Fibroblast of skin of left quadriceps (primary cell): ENCODE results near the gene SIGLEC11.
"Not testable (repeated sequence)": the region's sequence is repeated elsewhere in the genome, so short reads cannot be mapped to it uniquely, and the experiment has no call there.

Experiments
- DNase-seq, 2 experiments: peaks; one replicate each; pipeline ENCODE4 v3.0.0-alpha.2; 2013; ENCODE audit warnings: low read depth in 2 of 2

Gene SIGLEC11

GRCh38 chr19:49960980-49961379, at the start of gene SIGLEC11:
Gene SIGLEC11 (minus strand): TSS chr19:49961172. CDS start chr19:49961081, 91 bp downstream.
- DNase-seq = not testable (repeated sequence)

GRCh38 chr19:50008532-50008931, 47.6 kb upstream of the SIGLEC11 start:
- no peak for DNase-seq

- no peak for DNase-seq
These were observed 47.0 kb upstream of the SIGLEC11 start for GRCh38 chr19:50007947-50008346.

GRCh38 chr19:50007170-50007569, 46.2 kb upstream of the SIGLEC11 start:
- no peak for DNase-seq

- no peak for DNase-seq
These were observed 44.5 kb upstream of the SIGLEC11 start for GRCh38 chr19:50005428-50005827.

DNA sequence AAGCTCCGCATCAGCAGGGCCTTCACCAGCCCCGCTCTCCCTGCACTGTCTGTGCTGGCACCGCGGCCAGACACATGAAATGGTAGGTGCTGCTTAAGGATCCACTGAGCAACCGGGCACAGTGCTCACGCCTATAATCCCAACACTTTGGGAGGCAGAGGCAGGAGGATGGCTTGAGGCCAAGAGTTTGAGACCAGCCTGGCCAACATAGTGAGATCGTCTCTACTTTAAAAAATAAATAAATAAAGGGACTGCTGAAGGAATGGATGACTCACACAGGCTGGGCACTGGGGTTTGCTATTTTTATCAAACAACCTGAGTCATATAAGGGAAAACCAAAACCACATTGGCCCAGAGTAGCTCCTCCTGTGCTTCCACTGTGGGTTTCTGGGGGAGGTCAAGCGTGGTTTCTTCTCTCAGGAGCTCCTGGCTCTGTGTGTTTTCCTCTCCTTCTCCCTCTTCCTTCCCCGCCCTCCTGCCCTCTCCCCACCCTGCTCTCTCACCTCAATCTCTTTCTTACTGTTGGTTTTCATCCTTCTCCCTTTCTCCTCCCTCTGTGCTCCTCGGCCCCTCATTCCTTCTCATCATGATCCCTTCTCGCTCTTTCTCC, 42.9 kb upstream of the SIGLEC11 start:
- DNase-seq = peak; percentile 88 to 89

GRCh38 chr19:50003254-50003788, 42.3 kb upstream of the SIGLEC11 start:
- no peak for DNase-seq

DNA sequence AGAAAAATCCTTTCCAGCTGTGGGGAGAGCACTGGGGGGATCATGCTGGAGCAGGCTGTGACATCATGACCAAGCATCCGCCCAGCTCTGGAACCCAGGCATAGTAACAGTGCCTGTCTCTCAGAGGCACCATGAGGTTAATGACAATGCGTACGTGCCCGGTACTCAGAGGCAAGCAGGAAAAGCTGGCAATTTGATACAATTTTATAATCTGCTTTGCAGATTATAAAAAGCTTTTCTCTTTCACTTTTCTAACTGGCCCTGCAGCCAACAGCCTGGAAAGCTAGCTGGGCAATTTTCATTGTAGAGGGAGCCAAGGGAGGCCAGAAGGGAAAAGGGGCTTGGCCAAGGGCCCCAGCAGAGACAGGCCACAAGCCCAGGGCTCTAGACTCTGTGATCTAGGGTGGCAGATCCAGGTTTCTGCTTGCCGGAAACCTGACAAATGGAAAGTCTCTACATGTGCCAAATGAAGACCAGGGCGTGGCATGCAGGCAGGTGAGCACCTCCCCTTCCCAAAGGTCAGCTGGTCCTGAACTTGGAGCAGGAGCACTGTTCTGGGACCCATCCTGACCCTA, 41.5 kb upstream of the SIGLEC11 start:
- DNase-seq = no peak

DNA sequence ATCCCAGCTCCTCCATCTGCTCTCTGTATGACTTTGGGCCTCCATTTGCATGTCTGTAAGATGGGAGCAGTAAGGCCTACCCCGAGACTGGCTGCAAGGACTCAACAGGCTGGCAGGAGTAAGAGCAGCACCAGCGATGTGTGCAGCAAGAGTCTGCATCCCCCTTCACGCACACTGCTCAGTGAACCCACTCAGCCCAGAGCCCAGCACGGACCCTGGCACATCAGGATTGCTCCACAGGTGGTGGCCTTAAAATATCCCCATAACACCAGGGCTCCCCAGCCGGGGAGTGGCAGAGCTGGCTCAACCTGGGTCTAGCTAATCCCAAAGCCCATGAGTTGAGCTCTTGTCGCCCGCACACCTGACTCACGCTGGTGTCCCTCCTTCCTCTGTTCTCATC, 40.8 kb upstream of the SIGLEC11 start:
- DNase-seq = no peak

- DNase-seq = no peak
These were observed 40.0 kb upstream of the SIGLEC11 start for GRCh38 chr19:50000841-50001557.

DNA sequence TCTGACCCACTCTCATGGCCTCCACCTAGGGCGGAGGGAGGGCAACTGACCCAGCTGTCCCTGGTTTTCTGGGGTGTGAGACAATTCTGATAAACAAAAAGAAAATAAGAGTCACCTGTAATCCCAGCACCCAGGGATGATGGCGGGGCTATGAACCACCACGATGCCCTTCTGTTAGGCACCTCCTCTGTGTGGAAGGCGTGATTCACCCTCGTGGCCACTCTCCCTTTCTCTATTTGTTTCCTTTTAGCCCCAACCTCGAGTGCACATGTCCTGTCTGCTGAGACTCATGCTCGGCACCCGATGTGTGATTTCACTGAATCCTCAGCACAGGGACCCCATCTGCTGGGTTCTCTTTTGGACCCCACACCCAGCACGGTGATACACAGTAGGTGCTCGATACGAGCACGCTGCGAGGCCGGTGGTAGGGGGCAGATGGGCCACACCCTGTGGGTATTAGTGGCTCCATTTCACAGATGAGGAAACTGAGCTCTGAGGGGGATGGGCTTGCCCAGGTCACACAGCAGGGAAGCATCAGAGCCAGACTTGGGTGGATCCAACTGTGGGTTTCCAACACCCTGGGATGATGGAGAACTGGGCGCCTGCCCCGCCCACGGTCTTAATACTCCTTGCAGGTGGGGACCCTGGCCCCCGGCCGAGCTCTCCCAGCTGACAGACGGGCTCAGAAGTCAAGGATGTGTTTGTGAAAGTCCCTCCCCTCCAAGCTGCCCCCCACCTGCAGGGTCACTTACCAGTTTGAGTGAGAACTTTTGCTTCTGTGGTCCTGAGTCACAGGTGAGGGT, 39.3 kb upstream of the SIGLEC11 start:
- no peak for DNase-seq

- no peak for DNase-seq
These were observed 38.5 kb upstream of the SIGLEC11 start for GRCh38 chr19:49999371-50000010.

GRCh38 chr19:49997709-49998108, 36.7 kb upstream of the SIGLEC11 start:
- DNase-seq = no peak

GRCh38 chr19:49988433-49988832, 27.5 kb upstream of the SIGLEC11 start:
- no peak for DNase-seq

- DNase-seq = no peak
These were observed 27.0 kb upstream of the SIGLEC11 start for GRCh38 chr19:49988007-49988406.

DNA sequence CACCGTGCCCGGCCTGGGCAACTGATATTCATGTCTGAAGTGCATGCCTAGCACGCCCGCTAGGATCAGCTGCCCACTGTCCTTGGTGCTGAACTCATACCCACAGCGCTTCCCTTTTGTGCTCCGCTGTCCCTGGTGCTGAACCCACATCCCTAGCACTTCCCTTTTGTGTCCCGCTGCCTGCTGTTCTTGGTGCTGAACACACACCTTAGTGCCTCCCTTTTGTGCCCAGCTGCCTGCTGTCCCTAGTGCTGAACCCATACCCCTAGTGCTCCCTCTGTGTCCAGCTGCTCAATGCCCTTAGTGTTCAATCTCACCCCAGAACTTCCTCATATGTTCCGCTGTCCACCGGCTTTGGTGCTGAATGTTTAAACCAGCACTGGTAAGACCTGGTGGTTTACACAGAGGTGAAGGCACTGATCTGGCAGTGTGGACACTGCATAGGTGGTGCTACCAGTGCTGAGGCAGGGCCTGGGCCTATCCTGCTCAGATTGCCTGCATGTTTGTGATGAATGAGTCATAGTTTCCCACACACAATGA, 26.3 kb upstream of the SIGLEC11 start:
- DNase-seq = peak; percentile 78 to 80

DNA sequence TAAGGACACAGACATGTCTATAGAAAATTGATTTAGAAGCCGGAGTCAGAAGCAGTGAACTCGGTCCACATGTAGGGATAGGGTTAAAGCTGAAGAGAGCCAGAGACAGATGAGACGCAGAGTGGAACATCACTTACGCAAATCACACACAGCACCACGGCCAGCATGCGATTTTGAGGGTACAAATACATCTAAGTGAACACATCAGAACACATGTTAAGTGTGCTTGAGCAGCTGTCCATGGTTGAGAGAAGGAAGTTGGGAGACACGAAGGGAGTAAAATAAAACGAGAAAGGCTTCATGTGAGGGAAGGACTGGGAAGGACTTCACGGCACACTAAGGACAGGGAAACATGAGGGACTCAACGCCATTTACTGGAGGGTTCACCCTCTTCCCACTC, 25.4 kb upstream of the SIGLEC11 start:
- no peak for DNase-seq

DNA sequence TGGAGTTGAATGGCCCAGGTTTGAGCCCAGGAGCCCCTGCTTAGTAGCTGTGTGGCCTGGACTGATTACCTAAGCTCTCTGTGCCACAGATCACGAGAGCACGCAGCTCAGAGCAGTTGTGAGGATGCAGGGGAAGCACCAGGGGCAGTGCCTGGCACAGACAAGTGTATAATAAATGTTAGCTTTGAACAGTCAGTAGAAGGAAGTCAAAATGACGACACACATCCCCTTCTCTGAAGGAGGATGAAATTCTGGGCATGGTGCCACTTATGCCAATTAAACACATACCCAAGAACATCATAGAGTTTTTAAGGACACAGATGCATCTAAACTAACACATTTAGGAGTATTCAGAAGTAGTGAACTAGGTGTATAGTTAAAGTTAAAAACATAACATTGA, 24.9 kb upstream of the SIGLEC11 start:
- DNase-seq = no peak

- no peak for DNase-seq
These were observed 23.5 kb upstream of the SIGLEC11 start for GRCh38 chr19:49984491-49984890.

GRCh38 chr19:49983645-49984229, 22.8 kb upstream of the SIGLEC11 start:
- DNase-seq = no peak
